ENCODE results near the gene RIMS4.

RIMS4 gene

DNA sequence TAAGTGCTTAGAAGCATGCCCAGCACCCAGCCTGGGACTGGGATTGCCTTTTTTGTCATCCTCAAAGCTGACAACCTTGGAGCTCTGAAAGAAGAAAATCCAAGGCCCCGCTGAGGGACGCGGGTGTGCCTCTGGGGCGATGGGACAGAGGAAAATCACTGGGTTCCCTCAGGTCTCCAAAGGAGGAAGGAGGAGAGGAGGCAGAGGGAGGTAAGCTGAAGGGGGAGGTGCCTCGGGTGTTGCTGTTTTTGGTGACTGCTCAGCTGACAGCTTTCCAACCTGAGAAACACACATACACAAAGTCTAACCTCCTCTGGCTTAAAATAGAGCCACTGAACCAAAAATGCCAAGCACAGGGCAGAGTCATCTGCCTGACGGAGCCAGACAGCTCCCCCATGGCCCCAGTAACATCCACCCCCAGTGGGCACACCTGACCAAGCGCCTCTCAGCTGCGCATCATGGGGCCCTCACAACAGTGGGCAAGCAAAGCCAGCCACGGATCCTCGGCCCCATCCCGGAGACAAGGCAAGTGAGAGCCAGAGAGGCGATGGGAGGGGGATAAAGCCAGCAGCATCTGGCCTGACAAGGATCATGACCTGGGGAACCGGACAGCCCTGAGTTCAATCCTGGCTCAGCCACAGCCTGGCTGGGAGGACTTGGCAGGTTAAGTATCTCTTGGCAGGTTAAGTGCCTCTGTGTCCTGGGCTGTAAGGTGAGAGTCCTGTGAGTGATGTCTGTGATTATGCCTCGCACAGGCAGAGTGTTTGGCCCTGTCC is 67.9 kb downstream of the RIMS4 start:
- DNase-seq (ENCODE audit: low spot score) = no peak

DNA sequence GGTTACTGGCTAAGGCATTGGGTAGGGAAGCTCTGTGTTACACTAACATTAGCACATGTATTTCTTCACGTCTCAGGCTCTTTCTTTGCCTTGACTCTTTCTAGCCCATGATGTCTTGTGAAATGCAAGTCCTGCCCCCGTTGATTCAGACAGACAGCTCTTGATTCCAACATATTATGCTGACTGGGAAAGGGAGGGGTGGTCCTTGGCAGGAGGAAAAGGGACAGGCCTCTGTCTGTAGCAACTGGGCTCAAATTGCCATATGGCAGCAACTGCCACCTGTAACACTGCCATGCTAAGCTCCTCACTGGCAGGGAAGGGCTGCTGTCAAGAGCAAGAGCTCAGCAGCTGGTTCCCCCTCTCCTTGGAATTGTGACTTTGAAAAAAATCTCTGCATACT is 70.4 kb downstream of the RIMS4 start:
- DNase-seq (ENCODE audit: low spot score) = no peak

DNA sequence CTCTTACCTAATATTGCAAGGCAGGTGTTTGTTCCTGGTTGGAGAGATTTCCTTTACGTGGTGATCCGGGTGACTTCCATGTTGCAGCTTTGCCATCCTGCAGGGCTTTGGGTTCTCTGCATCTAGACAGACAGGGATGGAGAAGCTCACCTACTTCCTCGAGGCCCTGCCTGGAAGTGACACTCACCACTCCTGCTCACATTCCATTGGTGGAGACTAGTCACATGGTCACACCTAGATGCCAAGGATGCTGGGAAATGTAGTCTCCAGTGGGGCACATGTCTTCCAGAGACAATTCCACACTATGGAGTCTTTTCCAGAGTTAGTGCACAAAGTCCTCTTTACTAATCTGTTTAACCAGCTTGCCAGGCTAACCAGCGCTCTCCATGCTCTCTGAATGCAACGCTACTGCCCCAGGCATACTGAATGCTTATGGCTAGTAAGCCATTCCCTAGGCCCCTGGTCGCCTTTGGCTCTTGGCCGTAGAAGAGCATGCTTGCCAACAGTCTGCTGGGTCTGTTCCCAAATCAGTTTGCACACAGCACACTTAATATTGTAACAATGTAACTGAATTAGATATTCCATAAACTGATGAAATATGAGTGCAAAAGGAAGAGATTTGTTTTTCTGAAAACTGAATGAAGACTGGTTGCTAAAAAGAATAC is 71.4 kb downstream of the RIMS4 start:
- peak; percentile 82 for DNase-seq (ENCODE audit: low spot score)

DNA sequence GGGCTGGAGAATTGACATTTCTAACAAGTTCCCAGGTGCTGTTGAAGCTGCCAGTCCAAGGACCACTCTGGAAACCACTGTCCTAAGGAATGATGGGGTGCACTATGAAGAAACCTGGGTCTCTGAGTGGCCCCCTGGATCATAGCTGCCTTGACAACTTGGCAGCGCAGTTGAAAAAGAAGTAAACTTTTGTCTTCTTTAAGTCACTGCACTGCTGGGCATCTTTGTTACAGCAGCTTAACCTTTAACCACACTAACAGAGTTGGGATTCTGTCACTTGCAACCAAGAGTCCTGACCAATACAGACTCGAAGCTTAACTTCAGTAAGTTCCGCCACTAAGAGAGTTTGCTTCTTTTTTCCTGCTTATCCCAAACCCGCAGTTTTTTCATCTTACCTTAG is 73.2 kb downstream of the RIMS4 start:
- no peak for DNase-seq (ENCODE audit: low spot score)

DNA sequence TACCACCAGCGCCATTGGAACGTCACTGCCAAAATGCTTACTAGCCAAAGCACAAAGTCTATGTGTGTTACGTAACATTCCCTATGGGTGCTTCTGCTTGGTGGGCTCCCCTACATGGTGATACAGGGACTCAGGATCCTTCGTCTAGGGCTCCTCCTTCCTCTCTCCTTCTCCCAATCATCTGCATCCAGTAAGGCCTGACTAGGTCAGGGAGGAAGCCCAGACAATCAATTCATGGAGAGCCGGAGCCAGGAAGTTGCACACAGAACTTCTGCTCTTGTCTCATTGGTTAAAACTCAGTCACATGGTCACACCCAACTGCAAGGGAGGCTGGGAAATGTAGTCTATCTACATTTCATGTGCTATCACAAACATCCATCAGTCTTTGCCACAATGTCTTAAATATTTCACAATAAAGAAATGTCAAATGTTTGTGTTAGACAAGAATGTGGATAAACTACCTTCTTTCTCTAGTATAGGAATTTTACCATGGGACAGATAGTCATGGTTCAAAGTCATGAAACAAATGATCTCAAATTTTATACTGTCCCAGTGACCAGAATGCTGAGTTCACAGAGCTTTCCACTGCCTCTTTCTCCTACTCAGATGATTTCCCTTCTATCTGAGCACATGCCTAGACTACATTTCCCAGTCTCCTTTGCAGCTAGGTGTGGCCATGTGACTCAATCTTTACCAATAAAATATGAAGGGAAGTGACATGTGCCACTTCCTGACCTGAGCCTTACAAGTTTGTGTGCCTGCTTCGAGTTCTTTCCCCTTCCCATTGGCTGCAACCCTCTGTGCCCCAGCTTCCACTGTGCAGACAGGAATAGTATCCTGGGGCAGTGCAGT is 74.0 kb downstream of the RIMS4 start:
- peak; percentile 62 for DNase-seq (ENCODE audit: low spot score)

DNA sequence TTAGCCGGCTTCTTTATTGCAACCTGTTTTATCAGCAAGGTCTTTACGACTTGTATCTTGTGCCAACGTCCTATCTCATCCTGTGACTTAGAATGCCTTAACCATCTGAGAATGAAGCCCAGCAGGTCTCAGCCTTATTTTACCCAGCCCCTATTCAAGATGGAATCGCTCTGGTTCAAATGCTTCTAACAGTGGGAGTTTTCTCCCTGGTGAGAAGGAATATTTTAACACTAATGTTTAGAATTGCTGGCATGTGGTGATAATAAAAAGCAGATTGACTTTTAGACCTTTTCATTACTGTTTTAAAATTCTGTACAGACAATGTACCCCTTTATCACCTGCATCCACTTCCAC is 74.6 kb downstream of the RIMS4 start:
- no peak for DNase-seq (ENCODE audit: low spot score)

DNA sequence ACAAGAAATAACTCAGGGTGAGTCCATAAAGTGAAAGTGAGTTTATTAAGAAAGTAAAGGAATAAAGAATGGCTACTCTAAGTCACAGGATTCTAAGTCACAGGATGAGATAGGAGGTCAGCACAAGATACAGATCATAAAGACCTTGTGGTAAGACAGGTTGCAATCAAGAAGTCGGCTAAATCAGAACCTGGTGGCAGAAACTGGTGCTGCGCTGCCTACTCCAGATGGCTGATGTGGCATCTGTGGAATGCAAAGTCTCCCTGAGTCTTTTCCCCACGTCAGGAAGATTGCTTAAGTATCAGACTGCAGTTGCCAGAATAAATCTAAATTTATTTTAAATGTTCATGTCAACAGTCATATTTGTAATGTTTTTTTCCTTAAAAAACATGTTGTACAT is 75.4 kb downstream of the RIMS4 start:
- peak; percentile 84 for DNase-seq (ENCODE audit: low spot score)

DNA sequence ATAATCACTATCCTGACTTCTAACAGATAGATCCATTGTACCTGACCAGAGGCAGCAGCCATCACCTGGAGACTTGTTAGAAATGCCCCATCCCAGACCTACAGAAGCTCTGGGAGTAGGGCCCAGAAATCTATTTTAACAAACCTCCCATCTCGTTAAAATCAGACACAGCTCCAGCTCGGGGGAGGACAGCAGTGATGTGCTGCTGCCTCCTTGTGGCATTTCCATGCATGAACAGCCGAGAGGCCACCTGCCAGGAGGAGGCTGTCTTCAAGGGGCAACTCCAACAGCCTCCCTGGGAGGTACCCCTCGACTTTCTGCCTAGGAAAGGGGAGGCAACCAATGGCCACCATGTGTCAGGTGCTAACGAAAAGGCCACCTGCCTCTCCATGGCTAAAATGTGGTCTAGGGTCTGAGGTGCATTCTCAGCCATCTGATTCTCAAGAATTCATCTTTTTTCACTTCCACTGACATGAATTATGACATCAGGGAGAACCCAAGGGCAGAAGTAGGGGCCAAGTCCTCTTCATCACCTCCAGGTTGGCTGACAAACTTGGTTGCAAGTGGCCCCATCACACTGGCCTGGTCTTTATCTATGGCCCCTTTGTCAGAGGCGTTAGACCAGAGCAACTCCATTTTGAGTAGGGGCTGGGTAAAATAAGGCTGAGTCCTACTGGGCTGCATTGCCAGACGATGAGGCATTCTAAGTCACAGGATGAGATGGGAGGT is 76.8 kb downstream of the RIMS4 start:
- peak; percentile 76 for DNase-seq (ENCODE audit: low spot score)

DNA sequence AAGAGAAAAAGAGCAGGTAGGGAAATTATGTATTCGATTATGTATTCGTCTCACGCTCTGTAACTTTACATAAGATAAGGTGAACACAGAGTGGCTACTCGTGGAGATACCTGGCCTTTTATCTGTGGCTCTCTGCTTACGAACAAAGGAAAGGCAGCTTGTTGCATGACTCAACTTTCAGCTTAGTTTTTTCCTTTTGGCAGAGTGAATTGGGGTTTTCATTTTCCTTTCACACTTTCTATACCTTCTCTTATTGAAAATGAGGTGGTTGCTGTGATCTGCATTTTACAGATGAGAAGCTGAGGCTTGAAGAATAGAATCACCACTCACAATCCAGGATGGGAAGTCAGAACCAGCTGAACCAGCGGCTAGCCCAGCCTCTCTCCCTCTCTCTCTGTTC is 78.0 kb downstream of the RIMS4 start:
- no peak for DNase-seq (ENCODE audit: low spot score)

DNA sequence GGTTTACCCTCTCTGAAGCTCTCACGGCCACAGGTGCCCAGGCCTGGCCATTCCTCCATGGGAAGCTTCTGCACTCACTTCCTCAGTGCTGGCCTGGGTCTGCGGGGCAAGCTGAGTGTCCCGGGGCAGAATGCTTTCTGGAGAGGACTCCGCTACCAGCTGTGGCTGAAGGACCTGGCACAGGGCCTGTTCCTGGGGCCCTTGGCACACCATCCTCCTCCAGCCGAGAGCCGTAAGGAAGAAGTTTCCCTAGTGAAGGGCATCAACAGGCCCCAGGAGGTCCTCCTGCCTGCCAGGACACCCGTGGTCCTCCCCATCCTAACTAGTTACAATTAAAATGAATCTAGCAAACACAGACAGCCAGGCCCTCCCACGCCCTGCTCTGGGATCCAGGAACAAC is 78.7 kb downstream of the RIMS4 start:
- no peak for DNase-seq (ENCODE audit: low spot score)

DNA sequence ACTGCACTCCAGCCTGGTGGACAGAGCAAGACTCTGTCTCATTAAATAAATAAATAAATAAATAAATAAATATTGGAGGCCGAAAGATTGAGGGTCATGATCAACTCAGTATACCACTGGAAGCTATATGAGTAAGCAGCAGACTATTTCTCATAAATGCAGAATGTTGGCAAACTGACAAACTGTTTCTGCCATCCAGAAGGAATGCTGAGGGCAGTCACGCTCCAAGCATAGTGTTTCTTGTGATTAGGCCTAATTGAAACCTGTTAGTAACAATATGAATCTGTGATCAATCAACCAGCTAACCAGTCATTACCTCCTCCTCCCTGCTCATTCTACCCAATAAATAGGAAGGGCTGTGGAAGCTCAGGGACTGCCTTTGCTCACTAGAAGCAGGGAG is 79.9 kb downstream of the RIMS4 start:
- DNase-seq (ENCODE audit: low spot score) = no peak

DNA sequence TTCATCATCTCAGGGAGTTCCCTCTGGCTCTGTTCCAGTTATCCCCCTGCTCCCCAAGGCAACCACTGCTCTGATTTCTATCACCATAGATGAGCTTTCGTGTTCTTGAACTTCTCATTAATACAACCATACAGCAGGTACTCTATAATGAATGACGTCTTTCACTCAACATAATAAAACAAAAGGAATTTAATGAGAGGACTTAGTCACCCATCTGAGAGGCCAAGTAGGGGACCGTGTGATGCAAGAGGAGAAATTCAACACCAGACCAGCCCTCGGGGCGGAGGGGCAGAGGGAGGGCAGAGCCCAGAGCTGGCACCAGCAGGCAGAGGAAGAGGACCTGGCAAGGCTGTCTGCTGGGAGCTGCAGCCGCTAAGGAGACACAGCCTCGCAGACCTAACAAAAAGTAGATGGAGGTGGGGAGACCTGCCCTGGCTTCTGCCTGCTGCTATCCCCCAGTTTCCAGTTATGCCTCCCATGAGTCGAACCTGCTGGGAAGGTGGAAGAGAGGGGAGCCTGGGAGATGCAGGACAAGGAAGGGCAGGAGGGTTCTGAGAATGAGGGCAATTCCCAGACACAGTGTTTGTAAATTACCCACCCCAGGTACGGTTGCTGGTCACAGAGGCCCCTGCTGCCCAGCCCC is 81.4 kb downstream of the RIMS4 start:
- peak; percentile 74 for DNase-seq (ENCODE audit: low spot score)

DNA sequence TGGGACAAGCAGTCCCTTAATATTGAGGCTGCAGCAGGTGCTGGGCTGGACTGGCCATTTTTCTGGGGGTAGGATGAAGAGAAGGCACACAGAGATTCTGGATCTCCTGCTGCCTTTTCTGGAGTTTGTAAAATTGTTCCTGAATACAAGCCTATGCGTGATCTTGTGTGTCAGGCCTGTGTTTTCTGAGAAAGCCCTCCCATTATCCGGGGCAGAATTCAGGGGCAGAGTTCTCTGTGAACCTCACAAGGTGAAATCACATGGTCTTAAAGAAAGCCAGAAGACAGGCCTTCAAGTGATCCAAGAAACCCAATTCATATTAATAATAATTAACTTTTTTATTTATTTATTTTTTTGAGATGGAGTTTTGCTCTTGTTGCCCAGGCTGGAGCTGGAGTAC is 82.7 kb downstream of the RIMS4 start:
- DNase-seq (ENCODE audit: low spot score) = no peak

DNA sequence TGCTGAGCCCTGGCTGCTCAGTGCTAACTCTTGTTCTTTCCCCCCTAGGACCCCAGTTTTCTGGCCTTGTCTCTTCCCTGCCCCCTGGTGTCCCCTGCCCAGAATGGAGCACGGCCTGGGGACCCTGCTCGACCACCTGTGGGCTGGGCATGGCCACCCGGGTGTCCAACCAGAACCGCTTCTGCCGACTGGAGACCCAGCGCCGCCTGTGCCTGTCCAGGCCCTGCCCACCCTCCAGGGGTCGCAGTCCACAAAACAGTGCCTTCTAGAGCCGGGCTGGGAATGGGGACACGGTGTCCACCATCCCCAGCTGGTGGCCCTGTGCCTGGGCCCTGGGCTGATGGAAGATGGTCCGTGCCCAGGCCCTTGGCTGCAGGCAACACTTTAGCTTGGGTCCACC is 83.3 kb downstream of the RIMS4 start:
- DNase-seq (ENCODE audit: low spot score) = no peak

DNA sequence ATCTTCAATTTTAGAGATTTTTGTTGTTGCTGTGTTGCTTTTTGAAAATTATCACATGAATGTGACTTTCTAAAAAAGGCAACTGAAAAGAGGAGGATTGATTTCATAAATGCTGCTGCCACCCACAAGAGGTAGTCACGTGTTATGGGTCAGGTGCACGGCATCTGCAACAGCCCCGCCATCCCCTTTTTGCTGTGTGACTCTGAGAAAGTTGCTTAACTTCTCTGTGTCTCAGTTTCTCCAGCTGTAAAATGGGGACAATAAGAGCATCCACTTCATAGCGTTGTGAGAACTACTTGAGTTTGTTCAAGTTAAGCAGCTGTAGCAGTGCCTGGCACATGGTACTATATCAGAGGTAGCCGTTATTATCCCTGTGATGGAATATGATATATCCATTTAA is 84.5 kb downstream of the RIMS4 start:
- DNase-seq (ENCODE audit: low spot score) = no peak

DNA sequence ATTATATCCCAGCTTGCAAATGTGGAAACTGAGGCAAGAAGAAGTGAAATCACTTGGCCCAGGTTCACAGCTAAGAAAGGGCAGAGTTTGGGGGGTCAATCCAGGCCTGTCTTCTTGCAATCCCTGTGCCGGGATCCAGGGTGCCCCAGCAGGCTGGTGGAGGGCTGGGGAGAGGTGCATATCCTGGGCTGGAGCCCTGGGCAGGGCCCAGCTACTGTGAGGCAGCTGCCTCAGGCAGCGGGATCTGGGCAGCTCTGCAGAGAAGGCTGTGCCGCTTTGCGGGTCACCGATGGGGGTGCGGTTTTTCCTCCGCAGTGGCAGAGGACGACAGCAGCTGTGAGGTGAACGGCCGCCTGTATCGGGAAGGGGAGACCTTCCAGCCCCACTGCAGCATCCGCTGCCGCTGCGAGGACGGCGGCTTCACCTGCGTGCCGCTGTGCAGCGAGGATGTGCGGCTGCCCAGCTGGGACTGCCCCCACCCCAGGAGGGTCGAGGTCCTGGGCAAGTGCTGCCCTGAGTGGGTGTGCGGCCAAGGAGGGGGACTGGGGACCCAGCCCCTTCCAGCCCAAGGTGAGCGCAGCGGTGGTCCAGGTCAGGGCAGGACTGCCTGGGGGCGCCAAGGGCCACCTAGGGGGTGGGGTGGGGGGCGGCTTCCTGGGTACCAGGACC is 85.8 kb downstream of the RIMS4 start:
- no peak for DNase-seq (ENCODE audit: low spot score)

DNA sequence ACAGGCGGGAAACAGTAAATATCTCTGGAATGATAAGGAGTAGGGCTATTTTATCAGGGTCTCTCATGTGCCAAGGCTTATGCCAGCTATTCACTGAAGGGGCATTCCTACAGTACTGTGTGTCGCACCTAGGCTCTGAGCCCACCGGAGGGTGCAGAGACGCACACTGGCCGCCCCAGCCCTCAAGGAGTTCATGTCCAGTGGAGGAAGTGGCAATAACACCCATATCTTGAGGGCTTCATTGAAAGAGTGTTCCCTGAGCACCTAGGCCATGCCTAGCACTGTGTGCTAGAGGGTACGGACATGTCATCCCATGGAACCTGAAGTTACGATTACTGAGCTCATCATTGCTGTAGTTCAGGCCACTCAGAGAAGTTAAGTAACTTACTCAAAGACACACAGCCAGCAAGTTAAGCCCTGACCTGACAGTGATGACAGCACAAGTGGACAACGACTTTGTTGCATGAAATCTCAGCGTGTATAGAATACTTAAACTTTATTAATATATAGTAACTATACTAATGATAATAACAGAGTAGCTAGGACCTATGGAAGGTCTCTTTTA is 86.5 kb downstream of the RIMS4 start:
- no peak for DNase-seq (ENCODE audit: low spot score)

DNA sequence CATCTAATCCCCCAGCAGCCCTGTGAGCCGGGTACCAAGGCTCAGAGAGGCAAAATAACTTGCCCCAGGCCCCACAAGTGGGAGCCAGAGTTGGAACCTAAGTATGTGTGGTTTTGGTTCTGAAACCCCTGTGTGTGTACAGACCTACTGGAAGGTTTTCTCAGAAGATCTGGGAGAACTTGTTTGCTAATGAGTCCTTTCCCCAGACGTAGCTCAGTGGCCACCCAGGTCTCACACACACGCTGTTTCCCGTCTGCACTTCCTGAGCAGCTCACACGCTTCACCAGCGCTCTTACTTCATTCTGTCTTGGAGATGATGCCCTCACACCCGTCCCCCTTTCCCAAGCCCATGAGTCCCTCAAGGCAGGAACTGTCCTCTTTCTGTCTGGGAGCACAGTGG is 87.0 kb downstream of the RIMS4 start:
- DNase-seq (ENCODE audit: low spot score) = no peak

DNA sequence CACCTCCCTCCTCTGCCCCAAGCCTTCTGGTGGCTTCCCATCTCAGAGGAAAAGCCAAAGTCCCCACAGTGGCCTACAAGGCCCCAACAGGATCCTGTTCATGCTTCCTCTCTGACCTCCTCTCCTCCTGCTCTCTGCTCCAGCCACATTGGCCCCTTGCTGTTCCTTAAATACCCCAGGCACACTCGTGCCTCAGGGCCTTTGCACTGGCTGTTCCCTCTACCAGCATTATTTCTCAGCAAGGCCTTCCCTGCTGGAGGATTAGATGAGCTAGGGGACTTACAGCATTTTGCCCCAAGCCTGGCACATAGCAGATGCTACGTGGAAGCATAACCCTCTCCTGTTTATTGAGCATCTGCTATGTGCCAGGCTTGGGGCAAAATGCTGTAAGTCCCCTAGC is 87.4 kb downstream of the RIMS4 start:
- DNase-seq (ENCODE audit: low spot score) = no peak

DNA sequence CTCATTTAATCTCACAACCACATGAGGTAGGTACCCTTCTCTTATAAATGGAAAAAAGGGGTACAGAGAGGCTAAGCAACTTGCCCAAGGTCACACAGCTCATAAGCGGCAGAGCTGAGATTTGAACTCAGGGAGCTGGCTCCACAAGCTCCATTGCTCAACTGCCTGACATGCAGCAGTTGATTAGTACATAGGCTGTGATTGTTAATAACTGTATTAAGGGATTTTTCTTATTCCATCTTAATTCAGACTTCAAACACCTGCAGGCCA is 88.6 kb downstream of the RIMS4 start:
- DNase-seq (ENCODE audit: low spot score) = no peak

All from hepatic stellate cell (primary cell).